ENCODE measurements around the gene NBPF20. TPM values are rescaled to one million over a fixed set of nuclear protein-coding genes. Genes with fewer than 3 reads are reported as not detected.
"Not testable (repeated sequence)": the region's sequence is repeated elsewhere in the genome, so short reads cannot be mapped to it uniquely, and the experiment has no call there.

The NBPF20 gene
- total RNA-seq, 1 donor from 2014 or later, result 3.0 TPM

DNA sequence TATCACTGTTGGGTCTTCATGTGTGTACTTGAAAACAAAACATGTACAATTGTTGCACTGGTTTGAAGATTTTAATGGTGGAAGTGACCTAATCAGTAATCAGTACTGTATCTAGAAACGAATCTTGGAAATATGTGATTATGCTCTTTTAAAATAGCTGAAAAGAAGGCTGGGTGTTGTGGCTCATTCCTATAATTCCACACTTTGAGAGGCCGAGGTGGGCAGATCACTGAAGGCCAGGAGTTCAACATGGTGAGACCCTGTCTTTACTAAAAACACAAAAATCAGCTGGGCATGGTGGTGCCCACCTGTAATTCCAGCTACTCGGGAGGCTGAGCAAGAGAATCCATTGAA is 29.4 kb upstream of the NBPF20 start:
- not testable (repeated sequence) for H3K27ac Mint-ChIP-seq (ENCODE audit: unreplicated experiment); H3K4me1 Mint-ChIP-seq (ENCODE audit: low read depth, unreplicated experiment); H3K27ac ChIP-seq (ENCODE audit: low read depth, low read length); H2AFZ ChIP-seq (ENCODE audit: low read depth, low read length); H3K9ac ChIP-seq (ENCODE audit: low read length); H3K79me2 ChIP-seq (ENCODE audit: insufficient read depth, low read length); H3K27me3 ChIP-seq (ENCODE audit: insufficient read depth, low read length); H3K36me3 Mint-ChIP-seq (ENCODE audit: low read depth, unreplicated experiment); H3K9me3 ChIP-seq (ENCODE audit: insufficient read depth, low read depth, low read length); H3K4me1 ChIP-seq (ENCODE audit: insufficient read depth, low read length); H3K4me3 ChIP-seq (ENCODE audit: insufficient read depth, low read depth, low read length); DNase-seq (ENCODE audit: low read depth); FAIRE-seq; H3K36me3 ChIP-seq (ENCODE audit: insufficient read depth, low read length); H3K9me3 Mint-ChIP-seq (ENCODE audit: unreplicated experiment); H3K4me2 ChIP-seq (ENCODE audit: low read length); H4K20me1 ChIP-seq (ENCODE audit: insufficient read depth, low read length)
- Mint-ChIP-seq H3K4me3 (ENCODE audit: unreplicated experiment) (peak overlapping the region; percentile 20), H3K27me3 (ENCODE audit: low read depth, unreplicated experiment) (peaks cover 28% of the 10 kb centered on the region)

DNA sequence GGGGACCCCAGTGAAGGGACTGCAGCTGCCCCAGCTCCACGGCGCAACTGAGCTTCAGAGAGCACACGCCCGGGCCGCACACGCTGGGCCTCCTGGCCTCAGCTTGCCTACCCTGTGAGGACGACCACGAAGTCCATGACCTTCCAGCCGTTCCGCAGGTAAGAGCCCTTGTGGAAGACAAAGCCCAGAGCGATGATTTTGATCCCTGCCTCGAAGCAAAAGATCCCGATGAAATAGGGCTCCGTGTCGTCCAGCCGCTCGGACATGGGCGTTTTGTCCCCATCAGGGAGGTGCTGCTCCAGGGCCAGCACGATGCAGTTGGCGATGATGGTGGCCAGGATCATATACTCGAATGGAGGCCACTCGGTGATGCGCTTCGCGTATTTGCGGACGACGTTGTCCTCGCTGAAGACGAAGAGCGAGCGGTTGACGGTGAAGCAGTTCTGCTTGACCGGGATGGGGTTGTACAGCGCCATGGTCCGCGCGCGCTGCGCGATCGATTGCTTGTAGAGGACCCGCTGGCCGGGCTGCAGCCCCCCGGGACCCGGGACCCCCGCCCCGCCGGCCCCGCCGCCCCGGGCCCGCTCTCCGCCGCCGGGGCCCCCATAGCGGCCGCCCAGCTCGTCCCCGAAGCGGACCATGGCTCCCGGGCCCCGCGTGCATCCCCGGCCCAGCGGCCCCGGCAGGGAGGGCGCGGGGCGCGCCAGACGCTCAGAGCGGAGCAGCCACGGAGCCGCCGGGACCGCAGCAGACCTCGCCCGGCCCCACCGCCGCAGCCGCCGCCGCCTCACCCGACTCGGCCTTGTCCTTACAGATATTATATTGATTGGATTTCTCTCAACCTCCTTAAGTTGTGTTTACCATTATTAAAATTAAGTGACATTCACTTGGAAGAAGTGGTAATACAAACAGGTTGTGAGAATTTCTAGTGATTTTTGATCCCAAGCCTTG is 28.7 kb upstream of the NBPF20 start:
- H3K9ac ChIP-seq (ENCODE audit: low read length); H3K4me2 ChIP-seq (ENCODE audit: low read length); H3K36me3 ChIP-seq (ENCODE audit: insufficient read depth, low read length); H3K36me3 Mint-ChIP-seq (ENCODE audit: low read depth, unreplicated experiment); H3K27ac ChIP-seq (ENCODE audit: low read depth, low read length); H3K27me3 ChIP-seq (ENCODE audit: insufficient read depth, low read length); H3K4me1 Mint-ChIP-seq (ENCODE audit: low read depth, unreplicated experiment); H3K79me2 ChIP-seq (ENCODE audit: insufficient read depth, low read length); H3K4me1 ChIP-seq (ENCODE audit: insufficient read depth, low read length); FAIRE-seq; H3K4me3 ChIP-seq (ENCODE audit: insufficient read depth, low read depth, low read length); H3K9me3 ChIP-seq (ENCODE audit: insufficient read depth, low read depth, low read length); H4K20me1 ChIP-seq (ENCODE audit: insufficient read depth, low read length); H3K27ac Mint-ChIP-seq (ENCODE audit: unreplicated experiment); H3K9me3 Mint-ChIP-seq (ENCODE audit: unreplicated experiment); H2AFZ ChIP-seq (ENCODE audit: low read depth, low read length); DNase-seq (ENCODE audit: low read depth): not testable (repeated sequence)
- Mint-ChIP-seq H3K4me3 (ENCODE audit: unreplicated experiment) (peak overlapping the region; percentile 40), H3K27me3 (ENCODE audit: low read depth, unreplicated experiment) (peaks cover 28% of the 10 kb centered on the region)

DNA sequence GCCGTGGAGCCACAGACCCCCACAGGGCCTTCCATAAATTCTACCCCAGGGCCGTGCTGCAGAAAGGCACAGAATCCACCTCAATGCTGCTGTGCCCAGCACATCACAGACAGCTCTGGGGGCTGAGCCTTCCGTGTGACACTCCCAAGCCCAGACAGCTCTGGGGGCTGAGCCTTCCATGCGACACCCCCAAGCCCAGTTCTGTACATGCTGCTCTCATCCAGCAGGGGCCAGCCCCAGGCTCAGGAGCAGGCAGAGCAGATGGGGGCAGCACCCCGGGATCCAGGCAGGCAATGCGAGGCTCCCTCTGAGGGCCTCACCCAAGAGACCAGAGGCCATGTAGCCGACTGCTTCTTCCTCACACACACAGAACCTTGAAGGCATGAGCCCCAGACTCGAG is 27.1 kb upstream of the NBPF20 start:
- peaks cover 25% of the 10 kb centered on the region for H3K27me3 Mint-ChIP-seq (ENCODE audit: low read depth, unreplicated experiment)
- H3K4me3 ChIP-seq (ENCODE audit: insufficient read depth, low read depth, low read length); H3K9me3 ChIP-seq (ENCODE audit: insufficient read depth, low read depth, low read length); H3K27me3 ChIP-seq (ENCODE audit: insufficient read depth, low read length); H3K4me2 ChIP-seq (ENCODE audit: low read length); FAIRE-seq; H4K20me1 ChIP-seq (ENCODE audit: insufficient read depth, low read length); H3K4me1 Mint-ChIP-seq (ENCODE audit: low read depth, unreplicated experiment); H3K9me3 Mint-ChIP-seq (ENCODE audit: unreplicated experiment); H3K4me3 Mint-ChIP-seq (ENCODE audit: unreplicated experiment); H2AFZ ChIP-seq (ENCODE audit: low read depth, low read length); H3K9ac ChIP-seq (ENCODE audit: low read length); H3K4me1 ChIP-seq (ENCODE audit: insufficient read depth, low read length); H3K36me3 Mint-ChIP-seq (ENCODE audit: low read depth, unreplicated experiment); H3K79me2 ChIP-seq (ENCODE audit: insufficient read depth, low read length); H3K36me3 ChIP-seq (ENCODE audit: insufficient read depth, low read length); H3K27ac ChIP-seq (ENCODE audit: low read depth, low read length); H3K27ac Mint-ChIP-seq (ENCODE audit: unreplicated experiment); DNase-seq (ENCODE audit: low read depth): not testable (repeated sequence)

DNA sequence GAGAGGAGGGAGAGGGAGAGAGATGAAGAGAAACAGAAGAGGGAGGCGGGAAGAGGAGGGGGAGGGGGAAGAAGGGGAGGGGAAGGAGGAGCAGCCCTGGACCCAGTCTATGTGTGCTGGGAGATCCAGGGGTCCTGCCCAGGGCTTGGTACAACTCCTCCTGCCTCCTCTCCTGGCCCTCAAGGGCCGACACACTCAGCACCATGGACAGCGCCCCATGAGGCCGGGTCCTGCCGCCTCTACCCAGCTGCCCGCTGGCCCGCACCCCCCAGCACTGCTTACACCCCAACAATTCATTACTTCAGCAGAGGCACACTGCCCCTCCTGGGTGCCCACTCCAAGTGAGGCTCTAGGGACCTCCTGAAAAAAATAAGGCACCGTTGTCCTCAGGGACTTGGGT is 26.5 kb upstream of the NBPF20 start:
- H3K27ac ChIP-seq (ENCODE audit: low read depth, low read length); H3K36me3 ChIP-seq (ENCODE audit: insufficient read depth, low read length); H3K27ac Mint-ChIP-seq (ENCODE audit: unreplicated experiment); H4K20me1 ChIP-seq (ENCODE audit: insufficient read depth, low read length); FAIRE-seq; H3K9me3 ChIP-seq (ENCODE audit: insufficient read depth, low read depth, low read length); H3K27me3 ChIP-seq (ENCODE audit: insufficient read depth, low read length); DNase-seq (ENCODE audit: low read depth); H3K4me2 ChIP-seq (ENCODE audit: low read length); H3K79me2 ChIP-seq (ENCODE audit: insufficient read depth, low read length); H3K36me3 Mint-ChIP-seq (ENCODE audit: low read depth, unreplicated experiment); H3K9ac ChIP-seq (ENCODE audit: low read length); H3K9me3 Mint-ChIP-seq (ENCODE audit: unreplicated experiment); H3K4me3 Mint-ChIP-seq (ENCODE audit: unreplicated experiment); H2AFZ ChIP-seq (ENCODE audit: low read depth, low read length); H3K4me1 Mint-ChIP-seq (ENCODE audit: low read depth, unreplicated experiment); H3K4me1 ChIP-seq (ENCODE audit: insufficient read depth, low read length); H3K4me3 ChIP-seq (ENCODE audit: insufficient read depth, low read depth, low read length): not testable (repeated sequence)
- peaks cover 25% of the 10 kb centered on the region for H3K27me3 Mint-ChIP-seq (ENCODE audit: low read depth, unreplicated experiment)

DNA sequence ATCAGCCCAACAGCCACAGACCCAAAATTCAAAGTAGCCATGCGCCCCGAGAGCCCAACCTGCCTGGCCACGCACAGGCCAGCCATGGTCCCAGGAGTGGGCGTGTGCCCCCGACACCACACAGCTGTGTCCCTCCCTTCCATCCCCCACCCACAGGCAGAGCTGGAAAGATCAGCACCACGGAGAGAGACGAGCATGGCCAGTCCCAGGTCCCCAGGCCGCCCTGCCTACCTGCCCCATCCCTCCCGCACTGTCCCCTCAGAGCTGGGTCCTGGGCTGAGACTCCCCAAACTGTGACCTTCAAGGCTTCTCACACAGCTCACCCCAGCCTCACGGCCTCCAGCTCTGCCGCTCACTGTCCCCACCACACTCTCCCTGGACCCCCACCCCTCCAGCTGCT is 19.8 kb upstream of the NBPF20 start:
- not testable (repeated sequence) for H3K36me3 Mint-ChIP-seq (ENCODE audit: low read depth, unreplicated experiment); H3K4me2 ChIP-seq (ENCODE audit: low read length); H3K27ac Mint-ChIP-seq (ENCODE audit: unreplicated experiment); H3K27me3 ChIP-seq (ENCODE audit: insufficient read depth, low read length); H3K9me3 ChIP-seq (ENCODE audit: insufficient read depth, low read depth, low read length); H3K9ac ChIP-seq (ENCODE audit: low read length); H3K9me3 Mint-ChIP-seq (ENCODE audit: unreplicated experiment); H3K4me3 Mint-ChIP-seq (ENCODE audit: unreplicated experiment); FAIRE-seq; H3K36me3 ChIP-seq (ENCODE audit: insufficient read depth, low read length); H3K4me1 ChIP-seq (ENCODE audit: insufficient read depth, low read length); DNase-seq (ENCODE audit: low read depth); H3K27ac ChIP-seq (ENCODE audit: low read depth, low read length); H3K4me1 Mint-ChIP-seq (ENCODE audit: low read depth, unreplicated experiment); H3K79me2 ChIP-seq (ENCODE audit: insufficient read depth, low read length); H2AFZ ChIP-seq (ENCODE audit: low read depth, low read length); H3K4me3 ChIP-seq (ENCODE audit: insufficient read depth, low read depth, low read length); H4K20me1 ChIP-seq (ENCODE audit: insufficient read depth, low read length)
- peaks cover 13% of the 10 kb centered on the region for H3K27me3 Mint-ChIP-seq (ENCODE audit: low read depth, unreplicated experiment)

DNA sequence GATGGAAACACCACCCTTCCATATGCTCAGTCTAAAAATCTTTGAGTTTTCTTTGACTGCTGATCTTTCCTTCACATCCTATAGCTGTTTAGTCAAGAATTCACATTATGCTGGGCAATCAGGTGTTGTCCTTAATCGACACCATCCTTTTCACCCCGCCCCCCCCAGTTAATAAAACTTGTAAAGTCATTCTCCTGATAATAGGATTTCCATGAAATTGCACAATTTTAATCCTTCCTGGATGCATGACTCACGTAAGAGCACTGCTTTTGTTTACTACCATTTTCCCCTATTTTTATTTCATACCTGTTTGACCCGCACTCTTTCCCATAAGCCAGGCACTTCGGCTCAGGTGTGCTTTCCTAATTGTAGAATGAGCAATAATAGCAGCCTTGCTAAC is 16.9 kb upstream of the NBPF20 start:
- not testable (repeated sequence) for H3K27ac Mint-ChIP-seq (ENCODE audit: unreplicated experiment); H3K36me3 ChIP-seq (ENCODE audit: insufficient read depth, low read length); FAIRE-seq; H3K9me3 ChIP-seq (ENCODE audit: insufficient read depth, low read depth, low read length); H3K4me1 Mint-ChIP-seq (ENCODE audit: low read depth, unreplicated experiment); H3K9ac ChIP-seq (ENCODE audit: low read length); H3K4me2 ChIP-seq (ENCODE audit: low read length); H2AFZ ChIP-seq (ENCODE audit: low read depth, low read length); DNase-seq (ENCODE audit: low read depth); H3K9me3 Mint-ChIP-seq (ENCODE audit: unreplicated experiment); H3K27ac ChIP-seq (ENCODE audit: low read depth, low read length); H3K27me3 ChIP-seq (ENCODE audit: insufficient read depth, low read length); H4K20me1 ChIP-seq (ENCODE audit: insufficient read depth, low read length); H3K79me2 ChIP-seq (ENCODE audit: insufficient read depth, low read length); H3K36me3 Mint-ChIP-seq (ENCODE audit: low read depth, unreplicated experiment); H3K4me3 ChIP-seq (ENCODE audit: insufficient read depth, low read depth, low read length); H3K4me3 Mint-ChIP-seq (ENCODE audit: unreplicated experiment); H3K4me1 ChIP-seq (ENCODE audit: insufficient read depth, low read length)
- peaks cover 11% of the 10 kb centered on the region for H3K27me3 Mint-ChIP-seq (ENCODE audit: low read depth, unreplicated experiment)
